Trophoblast cell (in vitro differentiated cells and primary cell): ENCODE data around the gene PXT1.

Experiments used
- DNase-seq, 2 donors: peaks; one replicate each; pipeline ENCODE4 v3.0.0-alpha.2; 2016
- H2AFZ ChIP-seq: 2 replicates; pipeline ENCODE4 v1.6.1; 2013; ENCODE audit warnings: low read length, moderate library complexity, mild to moderate bottlenecking; ENCODE audit not compliant: insufficient read depth, poor library complexity
- H2AK5ac ChIP-seq: 2 replicates; pipeline ENCODE4 v1.6.1; 2013; ENCODE audit warnings: mild to moderate bottlenecking, low read length
- H2BK120ac ChIP-seq: 2 replicates; pipeline ENCODE4 v1.6.1; 2013; ENCODE audit warnings: low read length, mild to moderate bottlenecking, moderate library complexity; ENCODE audit not compliant: insufficient read depth, poor library complexity
- H2BK12ac ChIP-seq: 2 replicates; pipeline ENCODE4 v1.6.1; 2013; ENCODE audit warnings: mild to moderate bottlenecking, low read length, moderate library complexity
- H2BK5ac ChIP-seq: 2 replicates; pipeline ENCODE4 v1.6.1; 2013; ENCODE audit warnings: low read length, low read depth, moderate library complexity, mild to moderate bottlenecking; ENCODE audit not compliant: poor library complexity
- H3K14ac ChIP-seq: 2 replicates; pipeline ENCODE4 v1.6.1; 2013; ENCODE audit warnings: mild to moderate bottlenecking, low read length
- H3K18ac ChIP-seq: 2 replicates; pipeline ENCODE4 v1.6.1; 2013; ENCODE audit warnings: mild to moderate bottlenecking, low read length
- H3K23ac ChIP-seq: 2 replicates; pipeline ENCODE4 v1.6.1; 2013; ENCODE audit warnings: low read length
- H3K27ac ChIP-seq: 2 replicates; pipeline ENCODE4 v1.5.1; 2013; ENCODE audit warnings: low read depth, mild to moderate bottlenecking, inconsistent platforms, low read length, moderate library complexity
- H3K27me3 ChIP-seq: 2 replicates; pipeline ENCODE4 v1.6.1; 2013; ENCODE audit warnings: inconsistent platforms, mild to moderate bottlenecking, low read length, moderate library complexity; ENCODE audit not compliant: insufficient read depth
- H3K36me3 ChIP-seq, 2 experiments: 1 replicate in 1 of 2; 2 replicates in 1 of 2; pipeline ENCODE4 v1.6.1; 2013; ENCODE audit warnings: low read length in 2 of 2, mild to moderate bottlenecking in 2 of 2, moderate library complexity in 1 of 2; ENCODE audit not compliant: insufficient read depth in 2 of 2, control insufficient read depth in 1 of 2
- H3K4ac ChIP-seq: 2 replicates; pipeline ENCODE4 v1.6.1; 2013; ENCODE audit warnings: low read depth, mild to moderate bottlenecking, low read length, moderate library complexity
- H3K4me1 ChIP-seq, 2 experiments: 1 replicate in 1 of 2; 2 replicates in 1 of 2; pipeline ENCODE4 v1.6.1; 2013; ENCODE audit warnings: low read length in 2 of 2, mild to moderate bottlenecking in 2 of 2, moderate library complexity in 1 of 2; ENCODE audit not compliant: insufficient read depth in 2 of 2, control insufficient read depth in 1 of 2
- H3K4me2 ChIP-seq: 2 replicates; pipeline ENCODE4 v1.6.1; 2013; ENCODE audit warnings: inconsistent platforms, mild to moderate bottlenecking, low read length, moderate library complexity
- H3K4me3 ChIP-seq: 2 replicates; pipeline ENCODE4 v1.5.1; 2013; ENCODE audit warnings: mild to moderate bottlenecking, low read depth, low read length, inconsistent platforms
- H3K79me1 ChIP-seq: one replicate; pipeline ENCODE4 v1.6.1; 2013; ENCODE audit warnings: low read length
- H3K79me2 ChIP-seq: 2 replicates; pipeline ENCODE4 v1.6.1; 2013; ENCODE audit warnings: low read length, mild to moderate bottlenecking; ENCODE audit not compliant: control insufficient read depth, insufficient read depth, poor library complexity
- H3K9ac ChIP-seq: 2 replicates; pipeline ENCODE4 v1.6.1; 2013; ENCODE audit warnings: mild to moderate bottlenecking, low read length
- H3K9me3 ChIP-seq: 2 replicates; pipeline ENCODE4 v1.6.1; 2013; ENCODE audit warnings: low read depth, mild to moderate bottlenecking, control low read depth, inconsistent platforms, low read length; ENCODE audit not compliant: insufficient read depth
- H4K12ac ChIP-seq: 2 replicates; pipeline ENCODE4 v1.6.1; 2013; ENCODE audit warnings: low read depth, mild to moderate bottlenecking, low read length, moderate library complexity
- H4K8ac ChIP-seq: 2 replicates; pipeline ENCODE4 v1.6.1; 2013; ENCODE audit warnings: low read depth, mild to moderate bottlenecking, low read length, moderate library complexity
- H4K91ac ChIP-seq: one replicate; pipeline ENCODE4 v1.6.1; 2013; ENCODE audit warnings: low read depth, mild to moderate bottlenecking, low read length, moderate library complexity
- WGBS: extraction: QIAGEN DNeasy Blood & Tissue Kit; methylation state at CpG from one replicate; pipeline ENCODE4 v1.1.7; 2013; ENCODE audit warnings: missing lambda C conversion rate; ENCODE audit not compliant: insufficient read length, insufficient coverage; ENCODE audit errors: extremely low coverage; 5-methylcytosine and 5-hydroxymethylcytosine counted together

PXT1 gene

DNA sequence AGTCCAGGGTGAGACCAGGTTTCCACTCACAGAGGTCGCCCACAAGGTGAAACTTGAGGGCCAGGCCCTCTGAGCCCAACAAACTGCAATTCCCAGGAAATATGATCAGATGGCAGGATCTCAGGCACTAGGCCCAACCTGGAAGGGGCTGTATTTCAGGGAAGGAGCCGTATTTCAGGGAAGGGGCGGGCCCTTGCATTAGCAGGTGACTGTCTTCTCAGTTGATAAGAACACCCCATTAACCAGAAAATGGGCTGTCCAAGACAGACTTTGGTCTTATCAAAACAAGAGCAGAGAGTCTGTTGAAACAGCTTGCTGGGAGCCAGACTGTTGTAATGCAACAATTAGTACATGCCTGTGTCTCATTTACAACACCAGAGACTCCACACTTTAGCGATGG is 95.0 kb downstream of the PXT1 start:
- Histone ChIP-seq H2BK12ac (no peak overlapping the region), H3K27ac (no peak overlapping the region), H3K18ac (no peak overlapping the region), H3K4me3 (no peak overlapping the region), H3K79me2 (no peaks in the 10 kb centered on the region), H2AFZ (no peak overlapping the region), H4K12ac (no peak overlapping the region), H3K79me1 (no peaks in the 10 kb centered on the region), H3K27me3 (no peaks in the 10 kb centered on the region), H4K8ac (no peak overlapping the region), H2BK5ac (no peak overlapping the region), H3K23ac (no peak overlapping the region), H3K14ac (no peak overlapping the region), H3K9ac (no peak overlapping the region), H3K4ac (no peak overlapping the region), H2AK5ac (no peak overlapping the region), H3K36me3 (no peaks in the 10 kb centered on the region), H4K91ac (no peak overlapping the region), H3K4me2 (no peak overlapping the region), H3K9me3 (no peaks in the 10 kb centered on the region), H2BK120ac (no peak overlapping the region), H3K4me1 (peaks cover 9 to 11% of the 10 kb centered on the region in 2 experiments)
- no peak for DNase-seq
- WGBS: no CpG with 5 or more reads among the region's 4 CpGs

DNA sequence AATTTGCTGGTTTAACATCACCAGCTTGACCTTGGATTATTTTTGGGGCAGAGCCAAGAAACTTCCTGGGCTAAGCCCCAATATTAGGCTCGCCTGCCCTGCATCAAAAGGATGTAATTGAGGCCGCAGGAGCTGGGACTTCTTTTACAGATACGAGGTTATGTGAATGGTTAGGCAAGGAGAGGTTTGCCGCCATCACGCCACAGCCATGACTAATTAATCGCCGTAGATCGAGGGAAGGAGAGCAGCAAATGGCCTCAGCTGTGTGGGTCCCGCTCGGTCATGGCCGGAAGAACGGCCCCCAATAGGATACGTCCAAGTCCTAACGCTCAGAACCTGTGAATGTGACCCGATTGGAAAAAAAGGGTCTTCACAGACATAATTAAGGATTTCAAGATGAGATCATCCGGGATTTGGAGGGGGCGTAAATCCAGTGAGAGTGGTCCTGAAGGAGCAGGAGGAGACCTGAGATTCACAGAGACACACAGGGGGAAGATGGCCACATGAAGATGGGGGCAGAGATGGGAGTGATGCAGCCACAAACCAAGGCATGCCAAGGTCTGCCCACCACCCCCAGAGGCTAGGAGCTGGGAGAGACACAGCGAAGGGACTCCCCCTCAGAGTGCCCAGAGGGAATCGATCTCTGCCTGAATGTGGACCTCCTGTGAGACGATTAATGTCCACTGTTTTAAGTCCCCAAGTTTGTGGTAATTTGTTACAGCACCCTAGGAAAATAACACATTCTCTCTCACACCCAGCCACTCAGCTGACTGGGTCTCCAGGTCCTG is 96.0 kb downstream of the PXT1 start:
- no peak overlapping the region for H2AK5ac ChIP-seq
- H3K4ac ChIP-seq: no peak overlapping the region
- no peak overlapping the region for H3K27ac ChIP-seq
- H3K14ac ChIP-seq: no peak overlapping the region
- DNase-seq: no peak
- H3K4me1 ChIP-seq: peaks cover 9 to 11% of the 10 kb centered on the region in 2 experiments
- H4K12ac ChIP-seq: no peak overlapping the region
- H3K79me2 ChIP-seq: no peaks in the 10 kb centered on the region
- no peaks in the 10 kb centered on the region for H3K36me3 ChIP-seq
- no peak overlapping the region for H2AFZ ChIP-seq
- H3K4me2 ChIP-seq: no peak overlapping the region
- no peak overlapping the region for H3K4me3 ChIP-seq
- no peak overlapping the region for H3K23ac ChIP-seq
- H2BK120ac ChIP-seq: no peak overlapping the region
- WGBS: no CpG with 5 or more reads among the region's 20 CpGs
- H3K9ac ChIP-seq: no peak overlapping the region
- H4K91ac ChIP-seq: no peak overlapping the region
- H3K79me1 ChIP-seq: no peaks in the 10 kb centered on the region
- no peaks in the 10 kb centered on the region for H3K9me3 ChIP-seq
- no peak overlapping the region for H2BK5ac ChIP-seq
- H2BK12ac ChIP-seq: no peak overlapping the region
- H3K27me3 ChIP-seq: no peaks in the 10 kb centered on the region
- no peak overlapping the region for H3K18ac ChIP-seq
- no peak overlapping the region for H4K8ac ChIP-seq

DNA sequence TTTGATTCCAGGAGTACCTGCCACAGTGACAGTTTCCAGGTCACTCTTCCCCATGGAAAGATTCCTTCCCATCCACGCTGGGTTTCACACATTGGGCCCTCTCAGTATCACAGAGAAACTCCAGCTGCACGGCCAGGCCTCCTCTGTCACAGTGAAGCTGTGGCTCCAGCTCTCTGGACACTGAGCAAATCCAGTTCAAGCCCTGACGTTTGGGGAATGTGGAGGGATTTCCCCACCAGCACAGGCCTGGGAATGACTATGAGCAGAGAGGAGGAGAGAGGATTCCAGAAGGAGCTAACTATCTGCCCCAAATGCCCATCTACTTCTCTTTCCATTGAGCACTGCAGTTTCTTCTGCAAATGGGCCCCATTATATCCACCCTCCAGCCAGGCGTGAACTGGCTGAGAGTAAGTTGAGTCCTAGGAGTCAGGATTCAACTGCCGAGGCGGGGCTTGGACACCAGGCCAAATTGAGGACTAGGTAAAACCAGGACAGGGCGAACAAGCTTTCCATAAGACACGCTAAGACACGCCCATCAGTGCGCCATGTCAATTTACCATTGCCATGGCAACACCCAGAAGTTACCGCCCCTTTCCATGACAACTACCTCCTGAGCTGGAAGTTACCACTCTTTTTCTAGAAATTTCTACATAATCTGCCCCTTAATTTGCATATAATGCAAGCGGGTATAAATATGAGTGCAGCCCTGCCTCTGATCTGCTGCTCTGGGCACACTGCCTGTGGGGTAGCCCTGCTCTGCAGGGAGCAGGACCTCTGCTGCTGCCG is 96.8 kb downstream of the PXT1 start:
- Histone ChIP-seq H3K23ac (no peak overlapping the region), H3K4me3 (no peak overlapping the region), H3K4ac (no peak overlapping the region), H3K36me3 (no peaks in the 10 kb centered on the region), H2BK12ac (no peak overlapping the region), H3K4me1 (peaks cover 8 to 9% of the 10 kb centered on the region in 2 experiments), H3K9me3 (no peaks in the 10 kb centered on the region), H3K14ac (no peak overlapping the region), H3K9ac (no peak overlapping the region), H3K18ac (no peak overlapping the region), H2BK120ac (no peak overlapping the region), H4K8ac (no peak overlapping the region), H2BK5ac (no peak overlapping the region), H2AK5ac (no peak overlapping the region), H3K27ac (peak overlapping the region; percentile 18), H3K79me2 (no peaks in the 10 kb centered on the region), H3K79me1 (no peaks in the 10 kb centered on the region), H2AFZ (no peak overlapping the region), H3K27me3 (no peaks in the 10 kb centered on the region), H4K91ac (no peak overlapping the region), H3K4me2 (no peak overlapping the region), H4K12ac (no peak overlapping the region)
- DNase-seq: peak; percentile 38 to 62
- WGBS: no CpG with 5 or more reads among the region's 13 CpGs

DNA sequence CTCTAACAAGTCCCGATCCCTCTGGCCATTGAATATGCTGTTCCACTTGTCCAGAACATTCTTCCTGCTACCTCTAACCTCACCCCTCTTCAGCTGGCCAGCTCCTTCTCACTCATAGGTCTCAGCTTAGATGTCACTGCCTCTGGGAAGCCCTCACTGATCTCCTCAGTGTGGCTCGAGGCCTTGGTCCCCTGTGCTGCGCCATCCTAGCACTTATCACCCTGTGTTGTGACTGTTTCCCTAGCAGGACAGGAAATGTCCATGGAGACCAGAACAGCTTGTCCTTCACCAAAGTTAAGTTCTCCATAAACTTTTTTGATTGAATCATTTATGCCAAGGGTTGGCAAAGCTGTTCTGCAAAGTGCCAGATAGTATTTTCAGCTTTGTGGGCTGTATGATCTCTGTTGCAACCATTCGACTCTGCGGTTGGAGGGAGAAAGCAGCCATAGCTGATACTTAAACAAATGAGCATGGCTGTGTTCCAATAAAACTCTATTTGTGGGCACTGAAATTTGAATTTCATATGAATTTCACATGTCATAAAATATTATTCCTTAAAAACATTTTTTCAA is 99.5 kb downstream of the PXT1 start:
- Histone ChIP-seq H3K4me2 (no peak overlapping the region), H3K9me3 (no peaks in the 10 kb centered on the region), H3K18ac (no peak overlapping the region), H2AK5ac (no peak overlapping the region), H4K12ac (no peak overlapping the region), H2BK5ac (no peak overlapping the region), H3K4me3 (no peak overlapping the region), H3K27ac (no peak overlapping the region), H2BK12ac (no peak overlapping the region), H3K79me2 (no peaks in the 10 kb centered on the region), H3K23ac (no peak overlapping the region), H3K4ac (no peak overlapping the region), H4K91ac (no peak overlapping the region), H3K4me1 (peaks cover 9 to 13% of the 10 kb centered on the region in 2 experiments), H3K9ac (no peak overlapping the region), H4K8ac (no peak overlapping the region), H2BK120ac (no peak overlapping the region), H3K79me1 (no peaks in the 10 kb centered on the region), H3K36me3 (no peaks in the 10 kb centered on the region), H3K14ac (no peak overlapping the region), H2AFZ (no peak overlapping the region), H3K27me3 (no peaks in the 10 kb centered on the region)
- DNase-seq: no peak
- no CpG with 5 or more reads among the region's 5 CpGs for whole genome bisulfite sequencing
